ENCODE measurements around the gene THRB. TPM values are rescaled to one million over a fixed set of nuclear protein-coding genes. Genes with fewer than 3 reads are reported as not detected.

Gene THRB
- total RNA-seq, 1 donor from 2014 or later = 0.34 TPM

- DNase-seq = no peak
Measured at GRCh38 chr3:24487325-24488262, 7.1 kb downstream of the THRB start.

GRCh38 chr3:24485511-24485910, 9.1 kb downstream of the THRB start:
- DNase-seq = no peak

- no peak for DNase-seq
Measured at GRCh38 chr3:24483873-24484272, 10.8 kb downstream of the THRB start.

GRCh38 chr3:24482096-24482705, 12.4 kb downstream of the THRB start:
- no peak for DNase-seq

- DNase-seq = no peak
Measured at GRCh38 chr3:24481193-24481592, 13.5 kb downstream of the THRB start.

GRCh38 chr3:24480497-24480896, 14.2 kb downstream of the THRB start:
- DNase-seq = no peak

GRCh38 chr3:24479816-24480215, 14.8 kb downstream of the THRB start:
- DNase-seq = no peak

- no peak for DNase-seq
Measured at GRCh38 chr3:24476871-24477656, 17.6 kb downstream of the THRB start.

GRCh38 chr3:24475925-24476324, 18.7 kb downstream of the THRB start:
- no peak for DNase-seq

GRCh38 chr3:24474862-24475261, 19.8 kb downstream of the THRB start:
- DNase-seq = no peak

GRCh38 chr3:24472358-24472757, 22.3 kb downstream of the THRB start:
- DNase-seq = no peak

GRCh38 chr3:24471486-24471885, 23.2 kb downstream of the THRB start:
- DNase-seq = no peak

GRCh38 chr3:24470277-24470676, 24.4 kb downstream of the THRB start:
- DNase-seq = no peak

- DNase-seq = no peak
Measured at GRCh38 chr3:24464389-24464788, 30.3 kb downstream of the THRB start.

- DNase-seq = no peak
Measured at GRCh38 chr3:24462737-24463136, 31.9 kb downstream of the THRB start.

GRCh38 chr3:24460974-24461373, 33.7 kb downstream of the THRB start:
- DNase-seq = no peak

GRCh38 chr3:24457719-24458118, 36.9 kb downstream of the THRB start:
- no peak for DNase-seq

GRCh38 chr3:24454856-24455255, 39.8 kb downstream of the THRB start:
- DNase-seq = no peak

GRCh38 chr3:24454393-24454792, 40.3 kb downstream of the THRB start:
- DNase-seq = no peak

GRCh38 chr3:24451461-24452099, 43.1 kb downstream of the THRB start:
- DNase-seq = no peak

GRCh38 chr3:24450160-24450907, 44.3 kb downstream of the THRB start:
- no peak for DNase-seq

GRCh38 chr3:24447836-24448235, 46.8 kb downstream of the THRB start:
- DNase-seq = no peak

Measured in dermis blood vessel endothelial cell (primary cell).